ENCODE data around the gene OR2G3. TPM values are rescaled to one million over a fixed set of nuclear protein-coding genes. Genes with fewer than 3 reads are reported as not detected.

The OR2G3 gene
- total and polyA plus RNA-seq, 2 experiments from 2014 or later, result not detected

Small RNAs within 50 kb of the gene (small RNA-seq; reads per million reads assigned to genes)
- not detected for gene RF00026 (ENCODE audit: low replicate concordance)

Other genes starting within 250 kb of the OR2G3 start
- gene NLRP3, start 189.4 kb upstream of the OR2G3 start, total RNA-seq (2014; rRNA removed; shearing (Covaris generic)), result 0.42 TPM in 1 of 2 replicates, not detected in the other
- 0.14 TPM in 1 of 2 replicates, not detected in the other for gene NLRP3, start 189.4 kb upstream of the OR2G3 start, polyA plus RNA-seq (2016; fragmentation: Nextera tagmentation; extraction: Ambion mirVana)
- gene OR2B11, start 147.5 kb upstream of the OR2G3 start, total RNA-seq (2014; rRNA removed; shearing (Covaris generic)), result not detected in 2 replicates
- gene OR2B11, start 147.5 kb upstream of the OR2G3 start, polyA plus RNA-seq (2016; fragmentation: Nextera tagmentation; extraction: Ambion mirVana), result not detected in 2 replicates
- gene OR2C3, start 69.1 kb upstream of the OR2G3 start, total RNA-seq (2014; rRNA removed; shearing (Covaris generic)), result not detected in 2 replicates
- gene OR2C3, start 69.1 kb upstream of the OR2G3 start, polyA plus RNA-seq (2016; fragmentation: Nextera tagmentation; extraction: Ambion mirVana), result not detected in 2 replicates
- not detected in 2 replicates for gene GCSAML, start 56.5 kb upstream of the OR2G3 start, total RNA-seq (2014; rRNA removed; shearing (Covaris generic))
- not detected in 2 replicates for gene GCSAML, start 56.5 kb upstream of the OR2G3 start, polyA plus RNA-seq (2016; fragmentation: Nextera tagmentation; extraction: Ambion mirVana)
- not detected in 2 replicates for gene OR2G2, start 17.2 kb upstream of the OR2G3 start, total RNA-seq (2014; rRNA removed; shearing (Covaris generic))
- not detected in 2 replicates for gene OR2G2, start 17.2 kb upstream of the OR2G3 start, polyA plus RNA-seq (2016; fragmentation: Nextera tagmentation; extraction: Ambion mirVana)
- not detected in 2 replicates for gene OR13G1, start 74.2 kb downstream of the OR2G3 start, total RNA-seq (2014; rRNA removed; shearing (Covaris generic))
- gene OR13G1, start 74.2 kb downstream of the OR2G3 start, polyA plus RNA-seq (2016; fragmentation: Nextera tagmentation; extraction: Ambion mirVana), result not detected in 2 replicates
- gene OR6F1, start 111.1 kb downstream of the OR2G3 start, total RNA-seq (2014; rRNA removed; shearing (Covaris generic)), result not detected in 2 replicates
- gene OR6F1, start 111.1 kb downstream of the OR2G3 start, polyA plus RNA-seq (2016; fragmentation: Nextera tagmentation; extraction: Ambion mirVana), result not detected in 2 replicates
- 0.31 TPM in 1 of 2 replicates, not detected in the other for gene OR14K1, start 133.0 kb downstream of the OR2G3 start, total RNA-seq (2014; rRNA removed; shearing (Covaris generic))
- gene OR14K1, start 133.0 kb downstream of the OR2G3 start, polyA plus RNA-seq (2016; fragmentation: Nextera tagmentation; extraction: Ambion mirVana), result not detected in 2 replicates
- not detected in 2 replicates for gene OR14A2, start 142.6 kb downstream of the OR2G3 start, total RNA-seq (2014; rRNA removed; shearing (Covaris generic))
- gene OR14A2, start 142.6 kb downstream of the OR2G3 start, polyA plus RNA-seq (2016; fragmentation: Nextera tagmentation; extraction: Ambion mirVana), result 0.60 TPM in 1 of 2 replicates, not detected in the other
- not detected in 2 replicates for gene OR1C1, start 155.0 kb downstream of the OR2G3 start, total RNA-seq (2014; rRNA removed; shearing (Covaris generic))
- 0.21 TPM in 1 of 2 replicates, not detected in the other for gene OR1C1, start 155.0 kb downstream of the OR2G3 start, polyA plus RNA-seq (2016; fragmentation: Nextera tagmentation; extraction: Ambion mirVana)
- not detected in 2 replicates for gene OR14A16, start 218.5 kb downstream of the OR2G3 start, total RNA-seq (2014; rRNA removed; shearing (Covaris generic))
- 0.21 and 0.34 TPM in 2 replicates for gene OR14A16, start 218.5 kb downstream of the OR2G3 start, polyA plus RNA-seq (2016; fragmentation: Nextera tagmentation; extraction: Ambion mirVana)
- gene OR11L1, start 236.3 kb downstream of the OR2G3 start, total RNA-seq (2014; rRNA removed; shearing (Covaris generic)), result not detected in 2 replicates
- not detected in 2 replicates for gene OR11L1, start 236.3 kb downstream of the OR2G3 start, polyA plus RNA-seq (2016; fragmentation: Nextera tagmentation; extraction: Ambion mirVana)

All from GM23338 (cell line).